Measurements from ENCODE around the gene GULP1. TPM values are rescaled to one million over a fixed set of nuclear protein-coding genes. Genes with fewer than 3 reads are reported as not detected.
A peak's percentile ranks its signal among the peaks of the same experiment; 100 is the strongest.

GULP1 gene
- total and polyA plus RNA-seq, 12 donors: 5.8 to 122 (median 51.5) TPM

- WGBS, 4 donors: 79 to 89% (median 81%) methylated on average over 2 of the region's 2 CpGs
- TF ChIP-seq, protein P1, sequence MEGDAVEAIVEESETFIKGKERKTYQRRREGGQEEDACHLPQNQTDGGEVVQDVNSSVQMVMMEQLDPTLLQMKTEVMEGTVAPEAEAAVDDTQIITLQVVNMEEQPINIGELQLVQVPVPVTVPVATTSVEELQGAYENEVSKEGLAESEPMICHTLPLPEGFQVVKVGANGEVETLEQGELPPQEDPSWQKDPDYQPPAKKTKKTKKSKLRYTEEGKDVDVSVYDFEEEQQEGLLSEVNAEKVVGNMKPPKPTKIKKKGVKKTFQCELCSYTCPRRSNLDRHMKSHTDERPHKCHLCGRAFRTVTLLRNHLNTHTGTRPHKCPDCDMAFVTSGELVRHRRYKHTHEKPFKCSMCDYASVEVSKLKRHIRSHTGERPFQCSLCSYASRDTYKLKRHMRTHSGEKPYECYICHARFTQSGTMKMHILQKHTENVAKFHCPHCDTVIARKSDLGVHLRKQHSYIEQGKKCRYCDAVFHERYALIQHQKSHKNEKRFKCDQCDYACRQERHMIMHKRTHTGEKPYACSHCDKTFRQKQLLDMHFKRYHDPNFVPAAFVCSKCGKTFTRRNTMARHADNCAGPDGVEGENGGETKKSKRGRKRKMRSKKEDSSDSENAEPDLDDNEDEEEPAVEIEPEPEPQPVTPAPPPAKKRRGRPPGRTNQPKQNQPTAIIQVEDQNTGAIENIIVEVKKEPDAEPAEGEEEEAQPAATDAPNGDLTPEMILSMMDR (IDR thresholded peaks at IDR 0.05): no peak
- no peak for TF ChIP-seq POLR2A (IDR thresholded peaks at IDR 0.05)
- intact Hi-C loops (cut with DNase I): loop anchor here in 1 of 2 donors (10.0 kb wide), 2 partner anchors 217 to 927 kb away; partner anchors contain the start of gene GULP1
Observed at GRCh38 chr2:188511346-188511745, 219.7 kb downstream of the GULP1 start.

DNA sequence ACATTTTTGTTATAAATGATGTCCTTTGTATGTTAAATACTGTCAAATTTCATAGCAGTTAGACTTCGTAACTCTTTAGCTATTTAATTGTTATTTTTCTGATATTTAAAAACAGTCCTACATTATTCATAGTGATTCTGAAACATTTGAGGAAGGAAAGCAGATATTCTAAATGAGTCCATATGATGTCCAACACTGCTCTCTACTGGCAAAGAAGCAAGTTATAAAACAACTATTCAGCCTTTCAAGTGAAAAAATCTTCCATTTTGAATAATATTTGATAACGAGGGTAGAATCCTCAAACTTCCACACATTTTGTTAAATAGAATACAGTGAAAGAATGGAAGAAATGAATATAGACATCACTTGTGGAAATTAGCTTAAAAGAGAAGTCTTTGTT is 220.8 kb downstream of the GULP1 start:
- TF ChIP-seq, protein P1 (IDR thresholded peaks at IDR 0.05): peak; percentile 19 to 75 (median 60)
- no peak for TF ChIP-seq POLR2A (IDR thresholded peaks at IDR 0.05)
- intact Hi-C loops (cut with DNase I): loop anchor here in 1 of 2 donors (10.0 kb wide), 2 partner anchors 218 to 928 kb away; partner anchors contain the start of gene GULP1
- H3K27me3 ChIP-seq: no peaks in the 10 kb centered on the region
- DNase-seq: no peak
- H3K4me3 ChIP-seq: no peak overlapping the region
- no peak overlapping the region for H3K27ac ChIP-seq
- WGBS, 4 donors: 1 to 7% (median 5%) methylated on average over 2 of the region's 2 CpGs
- H3K4me1 ChIP-seq (replicated peaks in 1 of 2): peaks cover 0 to 12% of the 10 kb centered on the region in 2 donors
- H3K36me3 ChIP-seq (replicated peaks in 1 of 2): no peaks in the 10 kb centered on the region
- no peaks in the 10 kb centered on the region for H3K9me3 ChIP-seq (replicated peaks in 1 of 3)

More at GRCh38 chr2:188511346-188511745, 219.7 kb downstream of the GULP1 start:
- no peaks in the 10 kb centered on the region for H3K27me3 ChIP-seq
- no peaks in the 10 kb centered on the region for H3K9me3 ChIP-seq (replicated peaks in 1 of 3)
- H3K27ac ChIP-seq: no peak overlapping the region
- no peaks in the 10 kb centered on the region for H3K36me3 ChIP-seq (replicated peaks in 1 of 2)
- no peak overlapping the region for H3K4me3 ChIP-seq
- no peak for DNase-seq
- H3K4me1 ChIP-seq (replicated peaks in 1 of 2): peaks cover 0 to 12% of the 10 kb centered on the region in 2 donors

DNA sequence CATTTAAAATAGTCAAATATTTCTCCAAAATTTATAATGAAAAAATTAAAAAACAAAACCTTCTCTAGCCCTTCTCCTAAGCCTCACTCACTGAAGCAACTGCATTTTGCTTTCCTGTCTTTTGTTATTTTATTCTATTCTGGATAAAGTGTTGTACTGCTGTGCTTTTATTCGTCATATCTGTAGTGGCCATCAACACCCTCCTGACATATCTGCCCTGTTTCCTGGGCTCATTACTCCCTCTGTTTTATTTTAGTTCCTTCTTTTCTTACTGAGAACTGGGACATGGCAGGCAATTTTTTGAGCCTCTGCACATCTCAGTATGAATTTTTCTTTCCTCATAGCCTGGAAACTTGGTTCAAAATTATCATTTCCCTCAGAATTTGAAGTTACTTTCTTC is 224.2 kb downstream of the GULP1 start:
- H3K27ac ChIP-seq: no peak overlapping the region
- intact Hi-C loops (cut with DNase I): loop anchor here in 1 of 2 donors (10.0 kb wide), 2 partner anchors 221 to 931 kb away; partner anchors contain the start of gene GULP1
- no peak for TF ChIP-seq POLR2A (IDR thresholded peaks at IDR 0.05)
- TF ChIP-seq, protein P1 (IDR thresholded peaks at IDR 0.05): no peak
- 68 to 82% (median 70%) methylated on average over 1 of the region's 1 CpG for WGBS, 4 donors
- H3K27me3 ChIP-seq: no peaks in the 10 kb centered on the region
- H3K4me3 ChIP-seq: no peak overlapping the region
- H3K9me3 ChIP-seq (replicated peaks in 1 of 3): no peaks in the 10 kb centered on the region
- DNase-seq: no peak
- peaks cover 0 to 12% of the 10 kb centered on the region in 2 donors for H3K4me1 ChIP-seq (replicated peaks in 1 of 2)
- no peaks in the 10 kb centered on the region for H3K36me3 ChIP-seq (replicated peaks in 1 of 2)

DNA sequence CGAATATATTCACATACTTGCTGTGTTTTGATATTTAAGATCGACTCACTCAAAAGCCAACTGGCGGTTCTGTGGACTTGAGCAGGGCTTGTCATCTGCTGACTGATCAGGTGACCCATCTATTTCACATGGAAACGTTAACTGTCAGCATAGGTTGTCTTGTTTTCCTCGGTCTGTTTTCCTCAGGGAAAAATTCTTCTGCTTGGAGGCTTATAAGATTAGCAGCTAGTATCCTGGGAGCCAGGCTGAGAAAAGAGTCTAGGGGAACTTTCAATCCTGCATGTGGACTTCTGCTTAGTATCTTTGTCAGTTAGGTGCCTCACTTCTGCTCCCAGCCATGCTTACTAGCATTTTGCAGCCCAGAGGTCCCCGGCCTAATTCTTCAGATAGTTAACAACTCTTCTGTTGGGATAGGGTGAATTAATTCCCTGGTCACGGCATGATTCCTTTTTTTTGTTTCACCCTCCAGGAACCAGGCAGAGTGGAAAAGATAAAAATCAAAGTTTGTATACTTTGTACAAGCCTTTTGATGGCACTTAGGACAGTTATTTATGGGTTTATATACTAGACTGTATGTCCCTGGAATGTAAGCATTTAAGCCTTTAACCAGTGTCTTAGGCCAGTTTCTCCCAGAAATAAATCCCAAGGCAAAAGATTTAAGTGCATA is 226.0 kb downstream of the GULP1 start:
- WGBS, 4 donors: 87 to 93% (median 90%) methylated on average over 7 of the region's 7 CpGs
- no peak overlapping the region for H3K27ac ChIP-seq
- no peak for DNase-seq
- no peaks in the 10 kb centered on the region for H3K9me3 ChIP-seq (replicated peaks in 1 of 3)
- no peaks in the 10 kb centered on the region for H3K27me3 ChIP-seq
- no peak overlapping the region for H3K4me3 ChIP-seq
- H3K4me1 ChIP-seq (replicated peaks in 1 of 2): peaks cover 0 to 2% of the 10 kb centered on the region in 2 donors
- intact Hi-C loops (cut with DNase I): loop anchor here in 1 of 2 donors (10.0 kb wide), 2 partner anchors 223 to 933 kb away; partner anchors contain the start of gene GULP1
- no peaks in the 10 kb centered on the region for H3K36me3 ChIP-seq (replicated peaks in 1 of 2)
- TF ChIP-seq, protein P1 (IDR thresholded peaks at IDR 0.05): no peak
- TF ChIP-seq POLR2A (IDR thresholded peaks at IDR 0.05): no peak

Measured in adrenal gland (tissue), 12 donors.